ENCODE data around the gene MRGPRX3.
A peak's percentile ranks its signal among the peaks of the same experiment; 100 is the strongest.

MRGPRX3 gene

GRCh38 chr11:18132341-18132740 is at the start of gene MRGPRX3:
MRGPRX3 (plus strand) TSS chr11:18132571; CDS start chr11:18137203, 4,632 bp downstream.
- Histone ChIP-seq H3K9me3 (ENCODE audit: low read depth, low read length) (no peaks in the 10 kb centered on the region), H3K27ac (no peak within 1 kb of the TSS), H3K4me3 (no peak within 1 kb of the TSS), H3K36me3 (ENCODE audit: insufficient read depth, low read length) (no peaks in the 10 kb centered on the region), H3K9ac (ENCODE audit: insufficient read length) (no peak within 1 kb of the TSS)
- TF ChIP-seq FOXP2 (optimal IDR thresholded peaks at IDR 0.05; ENCODE audit: control extremely low read depth, extremely low read length, insufficient read depth) (no peak), EZH2 (IDR thresholded peaks at IDR 0.05) (no peak), POLR2AphosphoS5 (IDR thresholded peaks at IDR 0.05; ENCODE audit: borderline replicate concordance, low read depth, low read length) (no peak)
- no peak for DNase-seq (ENCODE audit: low read depth, low spot score)

- Histone ChIP-seq H3K4me3 (no peak overlapping the region), H3K27ac (no peak overlapping the region), H3K9ac (ENCODE audit: insufficient read length) (no peak overlapping the region), H3K36me3 (ENCODE audit: insufficient read depth, low read length) (peaks cover 88% of the 10 kb centered on the region), H3K9me3 (ENCODE audit: low read depth, low read length) (no peaks in the 10 kb centered on the region)
- DNase-seq (ENCODE audit: low read depth, low spot score) = no peak
- no peak for TF ChIP-seq EZH2 (IDR thresholded peaks at IDR 0.05)
- no peak for TF ChIP-seq FOXP2 (optimal IDR thresholded peaks at IDR 0.05; ENCODE audit: control extremely low read depth, extremely low read length, insufficient read depth)
- no peak for TF ChIP-seq POLR2AphosphoS5 (IDR thresholded peaks at IDR 0.05; ENCODE audit: borderline replicate concordance, low read depth, low read length)
Measured at GRCh38 chr11:18088366-18088765, 44.0 kb upstream of the MRGPRX3 start.

- Histone ChIP-seq H3K4me3 (no peak overlapping the region), H3K36me3 (ENCODE audit: insufficient read depth, low read length) (peaks cover 88% of the 10 kb centered on the region), H3K27ac (no peak overlapping the region), H3K9me3 (ENCODE audit: low read depth, low read length) (no peaks in the 10 kb centered on the region), H3K9ac (ENCODE audit: insufficient read length) (no peak overlapping the region)
- no peak for DNase-seq (ENCODE audit: low read depth, low spot score)
- TF ChIP-seq POLR2AphosphoS5 (IDR thresholded peaks at IDR 0.05; ENCODE audit: borderline replicate concordance, low read depth, low read length) (no peak), FOXP2 (optimal IDR thresholded peaks at IDR 0.05; ENCODE audit: control extremely low read depth, extremely low read length, insufficient read depth) (no peak), EZH2 (IDR thresholded peaks at IDR 0.05) (no peak)
Measured at GRCh38 chr11:18088966-18089365, 43.4 kb upstream of the MRGPRX3 start.

GRCh38 chr11:18091731-18092130 is 40.6 kb upstream of the MRGPRX3 start:
- DNase-seq (ENCODE audit: low read depth, low spot score) = no peak
- Histone ChIP-seq H3K9ac (ENCODE audit: insufficient read length) (no peak overlapping the region), H3K27ac (no peak overlapping the region), H3K4me3 (no peak overlapping the region), H3K36me3 (ENCODE audit: insufficient read depth, low read length) (peaks cover 85% of the 10 kb centered on the region), H3K9me3 (ENCODE audit: low read depth, low read length) (no peaks in the 10 kb centered on the region)
- TF ChIP-seq EZH2 (IDR thresholded peaks at IDR 0.05) = no peak
- no peak for TF ChIP-seq FOXP2 (optimal IDR thresholded peaks at IDR 0.05; ENCODE audit: control extremely low read depth, extremely low read length, insufficient read depth)
- no peak for TF ChIP-seq POLR2AphosphoS5 (IDR thresholded peaks at IDR 0.05; ENCODE audit: borderline replicate concordance, low read depth, low read length)

GRCh38 chr11:18093959-18094358 is 38.4 kb upstream of the MRGPRX3 start:
- H3K4me3 ChIP-seq = no peak overlapping the region
- TF ChIP-seq EZH2 (IDR thresholded peaks at IDR 0.05) (no peak), FOXP2 (optimal IDR thresholded peaks at IDR 0.05; ENCODE audit: control extremely low read depth, extremely low read length, insufficient read depth) (no peak), POLR2AphosphoS5 (IDR thresholded peaks at IDR 0.05; ENCODE audit: borderline replicate concordance, low read depth, low read length) (no peak)
- H3K36me3 ChIP-seq (ENCODE audit: insufficient read depth, low read length) = peaks cover 64% of the 10 kb centered on the region

GRCh38 chr11:18100926-18101656 is 31.3 kb upstream of the MRGPRX3 start:
- H3K9ac ChIP-seq (ENCODE audit: insufficient read length) = no peak overlapping the region
- no peaks in the 10 kb centered on the region for H3K9me3 ChIP-seq (ENCODE audit: low read depth, low read length)
- H3K27ac ChIP-seq = no peak overlapping the region
- TF ChIP-seq EZH2 (IDR thresholded peaks at IDR 0.05) (no peak), POLR2AphosphoS5 (IDR thresholded peaks at IDR 0.05; ENCODE audit: borderline replicate concordance, low read depth, low read length) (no peak), FOXP2 (optimal IDR thresholded peaks at IDR 0.05; ENCODE audit: control extremely low read depth, extremely low read length, insufficient read depth) (no peak)
- no peak for DNase-seq (ENCODE audit: low read depth, low spot score)
- peaks cover 49% of the 10 kb centered on the region for H3K36me3 ChIP-seq (ENCODE audit: insufficient read depth, low read length)
- H3K4me3 ChIP-seq = no peak overlapping the region

More at GRCh38 chr11:18093959-18094358, 38.4 kb upstream of the MRGPRX3 start:
- no peak for DNase-seq (ENCODE audit: low read depth, low spot score)
- no peak overlapping the region for H3K27ac ChIP-seq
- no peak overlapping the region for H3K9ac ChIP-seq (ENCODE audit: insufficient read length)
- no peaks in the 10 kb centered on the region for H3K9me3 ChIP-seq (ENCODE audit: low read depth, low read length)

- Histone ChIP-seq H3K9ac (ENCODE audit: insufficient read length) (peak overlapping the region; percentile 91), H3K27ac (no peak overlapping the region), H3K9me3 (ENCODE audit: low read depth, low read length) (no peaks in the 10 kb centered on the region), H3K36me3 (ENCODE audit: insufficient read depth, low read length) (peaks cover 38% of the 10 kb centered on the region), H3K4me3 (peak overlapping the region; percentile 90)
- no peak for TF ChIP-seq FOXP2 (optimal IDR thresholded peaks at IDR 0.05; ENCODE audit: control extremely low read depth, extremely low read length, insufficient read depth)
- TF ChIP-seq POLR2AphosphoS5 (IDR thresholded peaks at IDR 0.05; ENCODE audit: borderline replicate concordance, low read depth, low read length) = no peak
- TF ChIP-seq EZH2 (IDR thresholded peaks at IDR 0.05) = no peak
- DNase-seq (ENCODE audit: low read depth, low spot score) = no peak
Measured at GRCh38 chr11:18105086-18105801, 27.1 kb upstream of the MRGPRX3 start.

GRCh38 chr11:18105802-18106574 is 26.4 kb upstream of the MRGPRX3 start, which contains the start of gene SAAL1:
SAAL1 (minus strand) TSS chr11:18106082; CDS start chr11:18106041, 41 bp downstream.
- H3K27ac ChIP-seq = no peak within 1 kb of the TSS
- H3K36me3 ChIP-seq (ENCODE audit: insufficient read depth, low read length) = peaks cover 30% of the 10 kb centered on the region
- no peaks in the 10 kb centered on the region for H3K9me3 ChIP-seq (ENCODE audit: low read depth, low read length)
- H3K9ac ChIP-seq (ENCODE audit: insufficient read length) = peak within 1 kb of the TSS; percentile 91
- peak; percentile 35 for DNase-seq (ENCODE audit: low read depth, low spot score)
- TF ChIP-seq POLR2AphosphoS5 (IDR thresholded peaks at IDR 0.05; ENCODE audit: borderline replicate concordance, low read depth, low read length) = peak; percentile 94
- TF ChIP-seq EZH2 (IDR thresholded peaks at IDR 0.05) = no peak
- no peak for TF ChIP-seq FOXP2 (optimal IDR thresholded peaks at IDR 0.05; ENCODE audit: control extremely low read depth, extremely low read length, insufficient read depth)
- peak within 1 kb of the TSS; percentile 90 for H3K4me3 ChIP-seq
